ENCODE results near the gene LYPLA2.

DNA sequence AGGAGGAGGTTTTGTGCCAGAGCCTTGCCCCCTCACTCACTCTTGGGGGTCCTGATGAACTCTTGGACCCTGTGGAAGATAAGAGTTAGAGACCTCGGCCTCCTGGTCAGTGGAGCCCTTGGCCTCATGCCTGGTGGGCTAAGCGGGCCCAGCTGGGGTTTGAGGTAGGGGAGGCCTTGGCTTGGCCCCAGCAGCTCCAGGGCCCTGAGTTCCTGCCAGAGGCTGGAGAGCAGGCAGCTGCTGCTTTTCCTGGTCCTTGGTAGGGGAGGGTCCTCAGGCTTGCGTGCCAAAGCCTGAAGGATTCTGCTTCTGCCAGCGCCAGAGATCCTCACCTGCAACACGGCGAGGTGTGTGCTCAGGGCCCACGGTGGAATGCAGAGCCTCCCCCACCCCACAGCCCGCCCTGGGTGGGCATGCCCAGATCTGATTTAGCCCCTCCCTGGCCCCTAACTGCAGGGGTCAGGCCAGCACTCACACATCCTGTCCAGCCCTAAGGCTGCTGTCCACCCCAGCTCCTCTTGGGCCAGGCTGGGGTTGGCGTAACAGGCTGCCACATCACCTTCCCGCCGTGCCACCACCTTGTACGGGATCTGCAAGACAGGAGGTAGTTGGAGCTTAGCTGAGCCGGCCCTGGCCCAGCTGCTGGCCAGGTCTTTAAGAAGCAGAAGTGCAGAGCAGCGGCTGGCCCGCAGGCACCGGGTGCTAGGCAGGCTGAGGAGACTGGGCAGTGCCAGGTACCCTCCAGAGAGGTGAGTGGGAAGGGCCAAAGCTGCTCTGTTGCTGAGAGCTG is 4.9 kb downstream of the LYPLA2 start:
- TF ChIP-seq, protein P1, sequence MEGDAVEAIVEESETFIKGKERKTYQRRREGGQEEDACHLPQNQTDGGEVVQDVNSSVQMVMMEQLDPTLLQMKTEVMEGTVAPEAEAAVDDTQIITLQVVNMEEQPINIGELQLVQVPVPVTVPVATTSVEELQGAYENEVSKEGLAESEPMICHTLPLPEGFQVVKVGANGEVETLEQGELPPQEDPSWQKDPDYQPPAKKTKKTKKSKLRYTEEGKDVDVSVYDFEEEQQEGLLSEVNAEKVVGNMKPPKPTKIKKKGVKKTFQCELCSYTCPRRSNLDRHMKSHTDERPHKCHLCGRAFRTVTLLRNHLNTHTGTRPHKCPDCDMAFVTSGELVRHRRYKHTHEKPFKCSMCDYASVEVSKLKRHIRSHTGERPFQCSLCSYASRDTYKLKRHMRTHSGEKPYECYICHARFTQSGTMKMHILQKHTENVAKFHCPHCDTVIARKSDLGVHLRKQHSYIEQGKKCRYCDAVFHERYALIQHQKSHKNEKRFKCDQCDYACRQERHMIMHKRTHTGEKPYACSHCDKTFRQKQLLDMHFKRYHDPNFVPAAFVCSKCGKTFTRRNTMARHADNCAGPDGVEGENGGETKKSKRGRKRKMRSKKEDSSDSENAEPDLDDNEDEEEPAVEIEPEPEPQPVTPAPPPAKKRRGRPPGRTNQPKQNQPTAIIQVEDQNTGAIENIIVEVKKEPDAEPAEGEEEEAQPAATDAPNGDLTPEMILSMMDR (conservative IDR thresholded peaks at IDR 0.05; ENCODE audit: low read depth, low read length): no peak
- TF ChIP-seq POLR2A (IDR thresholded peaks at IDR 0.05; ENCODE audit: low read depth, low read length): no peak
- no peak for TF ChIP-seq RCOR1 (IDR thresholded peaks at IDR 0.05; ENCODE audit: insufficient replicate concordance, low read length)
- TF ChIP-seq SMC3 (IDR thresholded peaks at IDR 0.05; ENCODE audit: low read depth, low read length): no peak
- TF ChIP-seq MAFK (IDR thresholded peaks at IDR 0.05; ENCODE audit: low read depth, low read length): no peak

Measured in IMR-90 (cell line).